T-cell (primary cell): Measurements from ENCODE around the gene TAF9B. TPM values are rescaled to one million over a fixed set of nuclear protein-coding genes. Genes with fewer than 3 reads are reported as not detected.

Experiments used
- ATAC-seq, 4 experiments: fragments of 200-7000 bp in 3 of 4; fragments of 150-1000 bp in 1 of 4; cut with Tn5 transposase; replicated peaks in 1 of 4; 1 replicate in 3 of 4; 2 replicates in 1 of 4; pipeline ENCODE4 v1.10.0; 2021; ENCODE audit warnings: moderate library complexity in 3 of 4, mild to moderate bottlenecking in 2 of 4, moderate number of reproducible peaks in 1 of 4
- CTCF ChIA-PET, 2 donors: fragments of 300-600 bp; sonication (Branson Sonifier 250); formaldehyde crosslinking; loops; one replicate each; lab custom pipeline; 2022; ENCODE audit warnings: antibody characterized with exemption in 2 of 2; lab: Charles Lee
- POLR2A ChIA-PET, 2 donors: fragments of 300-600 bp; sonication (Branson Sonifier 250); formaldehyde crosslinking; loops; one replicate each; lab custom pipeline; 2022; ENCODE audit warnings: antibody characterized with exemption in 2 of 2; lab: Charles Lee
- DNase-seq, 35 experiments: peaks; one replicate each; pipeline versions ENCODE4 v3.0.0 to v3.0.0-alpha.2; 2013 to 2023
- H3K27ac ChIP-seq: one replicate; pipeline ENCODE4 v1.5.1; 2013; ENCODE audit warnings: low read length
- H3K27me3 ChIP-seq, 2 experiments: replicated peaks in 1 of 2; 1 replicate in 1 of 2; 2 replicates in 1 of 2; pipeline versions ENCODE4 v1.6.1 to v1.7.0; 2013; ENCODE audit warnings: low read length in 1 of 2, mixed read lengths in 1 of 2; ENCODE audit not compliant: control insufficient read depth in 2 of 2, insufficient read depth in 2 of 2; ENCODE audit errors: extremely low read depth in 1 of 2
- H3K36me3 ChIP-seq, 2 donors: 1 replicate in 1 of 2; 2 replicates in 1 of 2; pipeline versions ENCODE4 v1.6.1 to v1.7.0; 2013; ENCODE audit warnings: low read length in 1 of 2; ENCODE audit not compliant: control insufficient read depth in 2 of 2, insufficient read depth in 1 of 2; ENCODE audit errors: extremely low read depth in 1 of 2
- H3K4me1 ChIP-seq, 2 experiments: 1 replicate in 1 of 2; 2 replicates in 1 of 2; pipeline versions ENCODE4 v1.6.1 to v1.7.0; 2013; ENCODE audit warnings: low read length in 2 of 2, mixed read lengths in 1 of 2; ENCODE audit not compliant: insufficient read depth in 2 of 2, control insufficient read depth in 1 of 2; ENCODE audit errors: extremely low read depth in 1 of 2
- H3K4me3 ChIP-seq, 2 donors: 1 replicate in 1 of 2; 2 replicates in 1 of 2; pipeline versions ENCODE4 v1.5.1 to v1.7.0; 2013; ENCODE audit warnings: mild to moderate bottlenecking in 2 of 2, low read length in 1 of 2, moderate library complexity in 1 of 2; ENCODE audit not compliant: control insufficient read depth in 1 of 2; ENCODE audit errors: extremely low read depth in 1 of 2
- H3K9me3 ChIP-seq: 2 replicates; pipeline ENCODE4 v1.7.0; 2013
- H3K27ac Mint-ChIP-seq, 2 donors: one replicate each; pipeline ENCODE4 v1.8.0; 2020 to 2021; ENCODE audit warnings: mild to moderate bottlenecking in 2 of 2, mixed read lengths in 2 of 2
- H3K27me3 Mint-ChIP-seq, 2 donors: one replicate each; pipeline ENCODE4 v1.8.0; 2021 to 2022; ENCODE audit warnings: mixed read lengths in 2 of 2
- H3K36me3 Mint-ChIP-seq: one replicate; pipeline ENCODE4 v1.8.0; 2021; ENCODE audit warnings: mixed read lengths
- H3K4me1 Mint-ChIP-seq, 3 donors: one replicate each; pipeline ENCODE4 v1.8.0; 2020 to 2022; ENCODE audit warnings: mixed read lengths in 3 of 3, mild to moderate bottlenecking in 1 of 3
- H3K4me3 Mint-ChIP-seq, 3 donors: one replicate each; pipeline ENCODE4 v1.8.0; 2020 to 2022; ENCODE audit warnings: mild to moderate bottlenecking in 3 of 3, mixed read lengths in 3 of 3, moderate library complexity in 3 of 3
- H3K9me3 Mint-ChIP-seq, 3 donors: one replicate each; pipeline ENCODE4 v1.8.0; 2020 to 2022; ENCODE audit warnings: mixed read lengths in 3 of 3
- WGBS: methylation state at CpG from one replicate; pipeline ENCODE4 v1.1.5; 2013; ENCODE audit warnings: missing lambda C conversion rate; ENCODE audit not compliant: insufficient coverage; 5-methylcytosine and 5-hydroxymethylcytosine counted together
- total RNA-seq, 35 experiments: library from RNA in 6 of 35; stranded (reverse) in 6 of 35; fragments of 120-200 nt in 1 of 35; gene quantifications; one replicate each; pipeline versions ENCODE4 v1.2.1 to v1.2.4 and lab custom pipeline; 2013 to 2026

Gene TAF9B
- total RNA-seq, 5 donors from 2014 or later (not counting 1 experiment from before 2014, with no cell fraction given) = 8.3 to 18.4 (median 17.5) TPM

DNA sequence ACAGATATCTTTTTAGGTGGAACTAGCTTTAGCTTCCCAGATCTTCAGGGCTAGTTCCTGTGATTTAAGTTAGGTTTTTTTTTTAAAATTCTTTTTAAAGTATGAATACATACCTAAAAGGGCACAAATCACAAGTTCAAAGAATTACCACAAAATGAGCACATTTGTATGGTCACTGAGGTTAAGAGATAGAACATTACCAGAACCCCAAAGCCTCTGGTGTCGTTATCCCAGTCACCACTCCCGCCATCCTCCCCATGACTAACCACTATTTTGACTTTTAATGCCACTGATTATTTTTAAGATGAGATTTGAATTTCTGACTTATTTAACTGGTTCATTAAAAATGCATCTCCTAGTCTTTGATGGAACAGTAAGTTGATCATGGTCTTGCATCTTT is 30.0 kb downstream of the TAF9B start:
- Mint-ChIP-seq H3K27ac (peak overlapping the region; percentile 8 to 39), H3K27me3 (peaks cover 0 to 8% of the 10 kb centered on the region in 2 donors), H3K4me3 (peak overlapping the region; percentile 81 to 94 (median 87)), H3K36me3 (peaks cover 17% of the 10 kb centered on the region), H3K9me3 (no peaks in the 10 kb centered on the region), H3K4me1 (peaks cover 64 to 70% (median 70%) of the 10 kb centered on the region in 3 donors)
- ATAC-seq (no peak), DNase-seq (no peak)
- peaks cover 3 to 28% of the 10 kb centered on the region in 2 donors for H3K36me3 ChIP-seq
- H3K4me3 ChIP-seq = no peak overlapping the region
- ChIA-PET CTCF (no interaction called here), POLR2A (interaction anchor here in 1 of 2 donors (0.6 kb wide), 1 partner anchor 146 kb away, joined by 3 read pairs; no protein-coding TSS in a partner anchor)
- H3K4me1 ChIP-seq = peaks cover 12 to 40% of the 10 kb centered on the region in 2 experiments
- no peaks in the 10 kb centered on the region for H3K9me3 ChIP-seq
- no peaks in the 10 kb centered on the region for H3K27me3 ChIP-seq
- H3K27ac ChIP-seq = no peak overlapping the region
- WGBS = no CpG with 5 or more reads among the region's 2 CpGs

DNA sequence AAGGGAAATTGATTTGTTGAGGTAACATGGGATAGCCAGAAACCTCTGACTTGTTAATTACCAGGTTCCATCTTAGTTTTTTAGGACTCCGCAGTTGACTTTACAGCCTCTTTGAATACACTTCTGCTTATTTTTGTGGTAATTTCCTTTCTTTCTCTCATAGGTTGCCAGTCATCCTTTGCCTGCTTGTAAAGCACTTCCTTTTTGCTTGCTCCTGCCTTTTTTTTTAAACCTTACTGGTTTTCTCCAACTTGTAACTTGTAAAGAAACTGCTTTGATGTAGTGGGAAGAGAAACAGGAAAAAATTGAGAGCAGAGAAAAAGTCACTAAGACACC is 32.8 kb downstream of the TAF9B start:
- peaks cover 12 to 45% of the 10 kb centered on the region in 2 experiments for H3K4me1 ChIP-seq
- CTCF ChIA-PET = interaction anchor here in 1 of 2 donors (1.0 kb wide), 1 partner anchor 207 kb away, joined by 3 read pairs; the partner anchor contains the start of gene COX7B
- H3K27me3 Mint-ChIP-seq = peaks cover 0 to 7% of the 10 kb centered on the region in 2 donors
- no peaks in the 10 kb centered on the region for H3K27me3 ChIP-seq
- peak overlapping the region; percentile 81 to 94 (median 87) for H3K4me3 Mint-ChIP-seq
- H3K9me3 ChIP-seq = no peaks in the 10 kb centered on the region
- peaks cover 0 to 2% of the 10 kb centered on the region in 2 donors for H3K36me3 ChIP-seq
- peak overlapping the region; percentile 82 to 91 for H3K27ac Mint-ChIP-seq
- no CpG with 5 or more reads among the region's 1 CpG for WGBS
- peak overlapping the region; percentile 89 to 94 for H3K4me3 ChIP-seq
- ATAC-seq (no peak), DNase-seq (no peak)
- H3K27ac ChIP-seq = peak overlapping the region; percentile 94
- peaks cover 16% of the 10 kb centered on the region for H3K36me3 Mint-ChIP-seq
- POLR2A ChIA-PET = interaction anchor here in 1 of 2 donors (0.9 kb wide), 1 partner anchor 21 kb away, joined by 3 read pairs; no protein-coding TSS in a partner anchor
- no peaks in the 10 kb centered on the region for H3K9me3 Mint-ChIP-seq
- peaks cover 56 to 65% (median 63%) of the 10 kb centered on the region in 3 donors for H3K4me1 Mint-ChIP-seq

DNA sequence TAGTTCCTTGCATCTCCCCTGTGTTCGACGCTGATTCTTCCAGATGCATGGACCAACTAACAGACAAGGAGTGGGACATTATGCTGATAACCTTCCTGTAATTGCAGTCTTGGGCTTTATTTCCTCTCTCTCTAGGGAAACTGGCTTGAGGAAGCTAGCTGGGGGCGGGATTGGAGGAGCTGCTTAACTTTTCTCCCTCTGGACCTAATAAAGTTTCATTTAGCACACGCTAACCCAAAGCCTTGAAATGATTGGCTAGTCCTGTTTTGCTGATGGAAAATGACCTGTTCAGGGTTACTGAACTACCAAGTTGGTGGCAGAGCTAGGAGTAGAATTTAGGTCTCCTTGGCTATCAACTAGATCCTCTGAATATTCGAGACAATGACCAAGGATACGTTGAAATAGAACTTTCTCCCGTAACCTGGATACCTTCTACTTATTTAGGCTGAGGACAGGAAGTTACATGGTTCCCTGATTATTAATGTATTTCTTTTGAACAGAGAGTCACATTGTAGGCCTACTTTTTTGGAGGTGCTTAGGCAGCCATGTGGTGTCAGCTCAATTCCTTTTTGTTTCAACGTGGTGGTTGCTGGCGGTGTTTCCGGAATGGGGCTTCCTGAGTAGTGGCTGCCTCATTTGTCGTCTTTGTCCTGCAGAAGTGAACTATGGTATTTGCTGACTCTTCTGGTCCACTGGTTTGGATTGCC is 33.4 kb downstream of the TAF9B start:
- H3K36me3 ChIP-seq = peaks cover 0 to 2% of the 10 kb centered on the region in 2 donors
- 0% methylated on average over 2 of the region's 11 CpGs for WGBS
- ChIA-PET CTCF (interaction anchor here in 1 of 2 donors (1.0 to 1.2 kb wide), 2 partner anchors 207 to 1307 kb away, joined by 3 read pairs; partner anchors contain the start of gene COX7B), POLR2A (interaction anchor here (0.5 to 2.5 kb wide), 6 partner anchors 9 to 207 kb away, joined by 3 to 11 read pairs (median 3); partner anchors contain the start of gene COX7B (in 1 of the 2))
- ATAC-seq = no peak
- Mint-ChIP-seq H3K4me3 (peak overlapping the region; percentile 81 to 94 (median 87)), H3K9me3 (no peaks in the 10 kb centered on the region), H3K27ac (peak overlapping the region; percentile 82 to 91), H3K4me1 (peaks cover 52 to 63% (median 58%) of the 10 kb centered on the region in 3 donors), H3K36me3 (peaks cover 12% of the 10 kb centered on the region), H3K27me3 (peaks cover 0 to 5% of the 10 kb centered on the region in 2 donors)
- peak in 18 of 35 experiments; percentile 4 to 52 (median 18) for DNase-seq
- H3K4me1 ChIP-seq = peaks cover 12 to 43% of the 10 kb centered on the region in 2 experiments
- peak overlapping the region; percentile 94 for H3K27ac ChIP-seq
- H3K9me3 ChIP-seq = no peaks in the 10 kb centered on the region
- no peaks in the 10 kb centered on the region for H3K27me3 ChIP-seq
- H3K4me3 ChIP-seq = peak overlapping the region; percentile 89 to 94

DNA sequence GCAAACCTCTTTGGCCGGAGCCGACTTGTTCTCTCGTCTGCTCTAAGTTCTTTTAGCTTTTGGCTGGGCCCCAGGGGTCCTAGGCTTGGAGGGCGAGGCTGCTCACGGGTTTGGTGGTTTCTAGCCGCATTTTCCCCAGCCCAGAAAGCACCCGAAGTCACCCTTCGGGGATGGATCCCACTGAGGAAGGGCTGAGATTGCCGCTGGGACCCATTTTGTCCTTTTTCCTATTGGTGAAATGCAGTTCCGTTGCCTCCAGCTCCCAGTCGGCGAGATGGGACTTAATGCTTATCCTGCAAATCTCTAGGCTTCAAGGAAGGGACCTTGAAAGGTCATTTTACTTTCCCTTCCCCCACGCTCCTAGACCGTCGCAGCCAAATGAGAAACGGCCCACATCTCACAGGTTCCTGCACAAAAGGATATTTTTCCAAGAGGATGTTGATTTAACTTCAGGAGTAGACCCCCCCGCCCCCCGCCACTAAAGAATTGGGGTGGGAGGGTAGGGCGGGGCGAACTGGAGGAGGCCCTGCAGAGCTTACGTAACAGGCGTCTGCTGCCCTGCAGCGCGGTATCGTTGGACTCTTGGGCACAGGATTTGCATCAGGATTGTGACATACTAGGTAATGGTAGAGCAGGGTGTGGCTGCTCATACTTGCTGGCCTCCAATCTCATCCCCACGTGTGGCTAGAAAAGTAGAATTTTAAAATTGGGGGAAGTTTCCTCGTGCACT is 34.8 kb downstream of the TAF9B start:
- 0% methylated on average over 1 of the region's 27 CpGs for WGBS
- DNase-seq (peak in 14 of 35 experiments; percentile 3 to 45 (median 13)), ATAC-seq (no peak)
- H3K4me1 ChIP-seq = peaks cover 12 to 41% of the 10 kb centered on the region in 2 experiments
- Mint-ChIP-seq H3K36me3 (peaks cover 10% of the 10 kb centered on the region), H3K9me3 (no peaks in the 10 kb centered on the region), H3K27ac (peak overlapping the region; percentile 91 to 92), H3K4me3 (peak overlapping the region; percentile 81 to 94 (median 87)), H3K27me3 (peaks cover 0 to 9% of the 10 kb centered on the region in 2 donors), H3K4me1 (peaks cover 49 to 59% (median 55%) of the 10 kb centered on the region in 3 donors)
- ChIA-PET CTCF (no interaction called here), POLR2A (interaction anchor here (0.5 to 2.5 kb wide), 10 partner anchors 12 to 1065 kb away, joined by 3 to 11 read pairs (median 4); partner anchors contain the start of genes COX7B (in 1 of the 2) and TAF9B (in 1 of the 2))
- peak overlapping the region; percentile 94 for H3K27ac ChIP-seq
- no peaks in the 10 kb centered on the region for H3K27me3 ChIP-seq
- H3K36me3 ChIP-seq = no peaks in the 10 kb centered on the region
- no peaks in the 10 kb centered on the region for H3K9me3 ChIP-seq
- peak overlapping the region; percentile 89 to 94 for H3K4me3 ChIP-seq

DNA sequence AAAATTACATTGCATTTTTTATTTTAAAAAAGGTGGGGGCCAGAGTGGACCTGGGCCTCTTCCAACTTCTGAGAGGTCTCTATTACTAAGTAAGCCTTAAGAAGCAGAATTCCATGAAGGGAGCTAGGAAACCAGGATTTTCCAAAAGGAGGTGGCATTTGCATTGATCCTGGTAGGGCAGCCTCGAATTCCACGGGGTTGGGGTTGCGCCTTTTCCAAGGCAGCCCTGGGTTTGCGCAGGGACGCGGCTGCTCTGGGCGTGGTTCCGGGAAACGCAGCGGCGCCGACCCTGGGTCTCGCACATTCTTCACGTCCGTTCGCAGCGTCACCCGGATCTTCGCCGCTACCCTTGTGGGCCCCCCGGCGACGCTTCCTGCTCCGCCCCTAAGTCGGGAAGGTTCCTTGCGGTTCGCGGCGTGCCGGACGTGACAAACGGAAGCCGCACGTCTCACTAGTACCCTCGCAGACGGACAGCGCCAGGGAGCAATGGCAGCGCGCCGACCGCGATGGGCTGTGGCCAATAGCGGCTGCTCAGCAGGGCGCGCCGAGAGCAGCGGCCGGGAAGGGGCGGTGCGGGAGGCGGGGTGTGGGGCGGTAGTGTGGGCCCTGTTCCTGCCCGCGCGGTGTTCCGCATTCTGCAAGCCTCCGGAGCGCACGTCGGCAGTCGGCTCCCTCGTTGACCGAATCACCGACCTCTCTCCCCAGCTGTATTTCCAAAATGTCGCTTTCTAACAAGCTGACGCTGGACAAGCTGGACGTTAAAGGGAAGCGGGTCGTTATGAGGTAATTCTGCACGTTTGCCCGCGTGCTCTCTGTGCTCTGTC is 35.6 kb downstream of the TAF9B start, which contains the start of gene PGK1:
TSS of gene PGK1 (plus strand) at position 626 of the 824 bp plus-strand sequence. CDS start at position 719, 93 bp downstream.
- Mint-ChIP-seq H3K4me1 (peaks cover 42 to 51% (median 47%) of the 10 kb centered on the region in 3 donors), H3K36me3 (peaks cover 9% of the 10 kb centered on the region), H3K27me3 (peaks cover 0 to 9% of the 10 kb centered on the region in 2 donors), H3K4me3 (peak within 1 kb of the TSS; percentile 81 to 94 (median 87)), H3K9me3 (no peaks in the 10 kb centered on the region), H3K27ac (peak within 1 kb of the TSS; percentile 91 to 92)
- Histone ChIP-seq H3K27me3 (no peaks in the 10 kb centered on the region), H3K36me3 (no peaks in the 10 kb centered on the region), H3K4me1 (peaks cover 12 to 34% of the 10 kb centered on the region in 2 experiments), H3K9me3 (no peaks in the 10 kb centered on the region), H3K4me3 (peak within 1 kb of the TSS; percentile 89 to 94), H3K27ac (peak within 1 kb of the TSS; percentile 95)
- DNase-seq (peak; percentile 80 to 97 (median 93)), ATAC-seq (peak; percentile 95 to 98 (median 96))
- WGBS = 0% methylated on average over 49 of the region's 72 CpGs
- ChIA-PET CTCF (interaction anchor here in 1 of 2 donors (0.6 kb wide), 1 partner anchor 97 kb away, joined by 3 read pairs; no protein-coding TSS in a partner anchor), POLR2A (interaction anchor here (0.5 to 2.5 kb wide), 7 partner anchors 9 to 841 kb away, joined by 3 to 11 read pairs (median 3); partner anchors contain the start of genes COX7B (in 1 of the 2), P2RY10 (in 1 of the 2) and TAF9B (in 1 of the 2))
